Transverse colon (tissue), 4 donors: ENCODE results near the gene UBE2O. TPM values are rescaled to one million over a fixed set of nuclear protein-coding genes. Genes with fewer than 3 reads are reported as not detected.

ENCODE experiments used
- DNase-seq: peaks from one replicate; pipeline ENCODE4 v3.0.0-alpha.2; 2019
- H3K27ac ChIP-seq, 4 donors: fragments of 200-600 bp; sonication (generic); 2 replicates each; pipeline ENCODE4 v1.5.1; 2016 to 2018; ENCODE audit warnings: inconsistent platforms in 4 of 4
- H3K27me3 ChIP-seq: fragments of 200-600 bp; sonication (generic); 2 replicates; pipeline ENCODE4 v1.5.1; 2017; ENCODE audit warnings: inconsistent platforms
- H3K36me3 ChIP-seq, 4 donors: fragments of 200-600 bp; sonication (generic); 2 replicates each; pipeline ENCODE4 v1.5.1; 2017 to 2019; ENCODE audit warnings: inconsistent platforms in 4 of 4
- H3K4me1 ChIP-seq, 4 donors: fragments of 200-600 bp; sonication (generic); 2 replicates each; pipeline ENCODE4 v1.5.1; 2017 to 2020; ENCODE audit warnings: inconsistent platforms in 4 of 4
- H3K4me3 ChIP-seq, 4 donors: fragments of 200-600 bp; sonication (generic); 1 replicate in 1 of 4; 2 replicates in 3 of 4; pipeline versions ENCODE4 v1.5.1 to v1.6.1; 2017 to 2019; ENCODE audit warnings: inconsistent platforms in 4 of 4
- H3K9me3 ChIP-seq, 2 donors: fragments of 200-600 bp; sonication (generic); 2 replicates each; pipeline ENCODE4 v1.5.1; 2017 to 2019; ENCODE audit warnings: inconsistent platforms in 2 of 2
- EP300 ChIP-seq: sonication (generic); formaldehyde crosslinking; IDR thresholded peaks from one replicate; pipeline ENCODE4 v1.6.1; 2017; ENCODE audit warnings: antibody characterized with exemption, low read depth
- POLR2A ChIP-seq: fragments of 450-650 bp; IDR thresholded peaks from one replicate; pipeline ENCODE4 v1.6.1; 2016; ENCODE audit warnings: antibody characterized with exemption, mild to moderate bottlenecking, moderate library complexity
- POLR2AphosphoS5 ChIP-seq, 3 donors: sonication (generic); formaldehyde crosslinking; IDR thresholded peaks; one replicate each; pipeline ENCODE4 v1.6.1; 2016; ENCODE audit warnings: antibody characterized with exemption in 3 of 3
- WGBS, 2 donors: methylation state at CpG; one replicate each; pipeline ENCODE4 v1.1.5; 2018; ENCODE audit warnings: low coverage in 1 of 2; 5-methylcytosine and 5-hydroxymethylcytosine counted together
- in situ Hi-C, 4 donors: fragments of 200-750 bp; cut with MboI; loops; one replicate each; pipeline versions ENCODE4 v1.15.0 to v1.15.1; 2017; ENCODE audit warnings: low sequenced_read_pairs in 3 of 4, low pct_ligation_motif_present in 1 of 4, low pct_unique_long_range_greater_than_20kb in 1 of 4
- intact Hi-C: fragments of 100-400 bp; cut with DNase I; formaldehyde crosslinking; loops from one replicate; pipeline ENCODE4 v1.15.1; 2023; ENCODE audit warnings: low total_unique reads
- total RNA-seq, 4 donors: library from RNA; depleted of rRNA; stranded (reverse); fragments of >200 nt; gene quantifications; one replicate each; pipeline ENCODE4 v1.1.0, GENCODE V29; 2016
- TF ChIP-seq, protein P1 (sequence below), 5 experiments: fragments of 200-600 bp in 3 of 5; fragments of 450-650 bp in 2 of 5; sonication (generic) in 3 of 5; IDR thresholded peaks; 1 replicate in 2 of 5; 2 replicates in 3 of 5; pipeline ENCODE4 v1.5.1; 2016 to 2017; ENCODE audit warnings: antibody characterized with exemption in 5 of 5, inconsistent platforms in 3 of 5, mild to moderate bottlenecking in 2 of 5, moderate library complexity in 1 of 5

The UBE2O gene
- total RNA-seq, 4 donors from 2014 or later = 9.8 to 28.8 (median 15.9) TPM

GRCh38 chr17:76452127-76452659 lies 759 bp downstream of the UBE2O start:
- peak; percentile 32 for DNase-seq
- intact Hi-C loops (no loop called here), in situ Hi-C loops (no loop called here)
- H3K36me3 ChIP-seq = no peaks in the 10 kb centered on the region
- peak overlapping the region; percentile 83 to 99 (median 92) for H3K4me3 ChIP-seq
- peak overlapping the region; percentile 75 to 91 (median 84) for H3K27ac ChIP-seq
- TF ChIP-seq POLR2A = no peak
- TF ChIP-seq, protein P1, sequence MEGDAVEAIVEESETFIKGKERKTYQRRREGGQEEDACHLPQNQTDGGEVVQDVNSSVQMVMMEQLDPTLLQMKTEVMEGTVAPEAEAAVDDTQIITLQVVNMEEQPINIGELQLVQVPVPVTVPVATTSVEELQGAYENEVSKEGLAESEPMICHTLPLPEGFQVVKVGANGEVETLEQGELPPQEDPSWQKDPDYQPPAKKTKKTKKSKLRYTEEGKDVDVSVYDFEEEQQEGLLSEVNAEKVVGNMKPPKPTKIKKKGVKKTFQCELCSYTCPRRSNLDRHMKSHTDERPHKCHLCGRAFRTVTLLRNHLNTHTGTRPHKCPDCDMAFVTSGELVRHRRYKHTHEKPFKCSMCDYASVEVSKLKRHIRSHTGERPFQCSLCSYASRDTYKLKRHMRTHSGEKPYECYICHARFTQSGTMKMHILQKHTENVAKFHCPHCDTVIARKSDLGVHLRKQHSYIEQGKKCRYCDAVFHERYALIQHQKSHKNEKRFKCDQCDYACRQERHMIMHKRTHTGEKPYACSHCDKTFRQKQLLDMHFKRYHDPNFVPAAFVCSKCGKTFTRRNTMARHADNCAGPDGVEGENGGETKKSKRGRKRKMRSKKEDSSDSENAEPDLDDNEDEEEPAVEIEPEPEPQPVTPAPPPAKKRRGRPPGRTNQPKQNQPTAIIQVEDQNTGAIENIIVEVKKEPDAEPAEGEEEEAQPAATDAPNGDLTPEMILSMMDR (IDR thresholded peaks at IDR 0.05) = no peak
- no peak for TF ChIP-seq EP300
- TF ChIP-seq POLR2AphosphoS5 (IDR thresholded peaks at IDR 0.05) = no peak
- no peaks in the 10 kb centered on the region for H3K27me3 ChIP-seq
- WGBS, 2 donors = 1% methylated on average over 29 of the region's 29 CpGs; no CpG with 5 or more reads in 1 of the 2 donors
- peaks cover 6 to 17% (median 11%) of the 10 kb centered on the region in 4 donors for H3K4me1 ChIP-seq
- H3K9me3 ChIP-seq = no peaks in the 10 kb centered on the region

DNA sequence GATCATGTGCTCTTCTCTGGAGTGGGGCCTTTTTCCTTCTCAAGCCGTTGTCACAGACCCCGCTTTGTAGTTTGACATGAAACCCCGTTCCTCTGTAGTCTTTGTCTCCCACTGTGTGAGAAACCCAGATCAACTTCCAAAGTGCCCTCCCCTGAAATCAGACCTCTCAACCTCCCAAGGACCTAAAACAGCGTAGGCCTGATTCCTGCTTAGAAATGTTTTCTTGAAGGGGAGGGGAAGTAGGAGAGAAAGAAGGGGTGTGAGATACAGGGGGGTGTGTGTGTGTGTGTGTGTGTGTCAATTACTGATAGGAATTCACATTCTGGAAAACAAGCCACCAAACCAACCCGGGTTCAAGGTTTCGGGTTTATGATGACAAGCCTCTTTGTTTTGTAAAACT lies 1.4 kb downstream of the UBE2O start:
- TF ChIP-seq, protein P1 (IDR thresholded peaks at IDR 0.05) = no peak
- TF ChIP-seq EP300 (no peak), POLR2AphosphoS5 (IDR thresholded peaks at IDR 0.05) (no peak), POLR2A (no peak)
- Histone ChIP-seq H3K27me3 (no peaks in the 10 kb centered on the region), H3K36me3 (no peaks in the 10 kb centered on the region), H3K4me1 (peaks cover 6 to 20% (median 14%) of the 10 kb centered on the region in 4 donors), H3K4me3 (peak overlapping the region in 1 of 4 donors; percentile 93), H3K27ac (no peak overlapping the region), H3K9me3 (no peaks in the 10 kb centered on the region)
- in situ Hi-C loops (no loop called here), intact Hi-C loops (no loop called here)
- no peak for DNase-seq
- WGBS, 2 donors = 77% methylated on average over 6 of the region's 6 CpGs; no CpG with 5 or more reads in 1 of the 2 donors

- TF ChIP-seq EP300 (no peak), POLR2AphosphoS5 (IDR thresholded peaks at IDR 0.05) (no peak), POLR2A (no peak)
- TF ChIP-seq, protein P1 (IDR thresholded peaks at IDR 0.05) = no peak
- no peak overlapping the region for H3K27ac ChIP-seq
- in situ Hi-C loops (no loop called here), intact Hi-C loops (no loop called here)
- no peaks in the 10 kb centered on the region for H3K27me3 ChIP-seq
- WGBS, 2 donors = 94 to 97% methylated on average over 5 to 6 of the region's 6 CpGs
- no peaks in the 10 kb centered on the region for H3K36me3 ChIP-seq
- no peaks in the 10 kb centered on the region for H3K9me3 ChIP-seq
- no peak overlapping the region for H3K4me3 ChIP-seq
- H3K4me1 ChIP-seq = peaks cover 6 to 26% (median 14%) of the 10 kb centered on the region in 4 donors
- DNase-seq = no peak
These were observed 3.8 kb downstream of the UBE2O start for GRCh38 chr17:76449126-76449525.

- Histone ChIP-seq H3K4me1 (peaks cover 6 to 26% (median 14%) of the 10 kb centered on the region in 4 donors), H3K9me3 (no peaks in the 10 kb centered on the region), H3K4me3 (no peak overlapping the region), H3K27me3 (no peaks in the 10 kb centered on the region), H3K36me3 (no peaks in the 10 kb centered on the region), H3K27ac (no peak overlapping the region)
- WGBS, 2 donors = 67 to 80% methylated on average over 2 to 7 of the region's 7 CpGs
- TF ChIP-seq POLR2AphosphoS5 (IDR thresholded peaks at IDR 0.05) (peak in 1 of 3 donors; percentile 7), EP300 (no peak), POLR2A (no peak)
- TF ChIP-seq, protein P1 (IDR thresholded peaks at IDR 0.05) = no peak
- intact Hi-C loops (no loop called here), in situ Hi-C loops (no loop called here)
- DNase-seq = no peak
These were observed 4.9 kb downstream of the UBE2O start for GRCh38 chr17:76447931-76448652.
